T-helper 17 cell (primary cell): ENCODE results near the gene PTCD2. TPM values are rescaled to one million over a fixed set of nuclear protein-coding genes. Genes with fewer than 3 reads are reported as not detected.
"Not testable (repeated sequence)": the region's sequence is repeated elsewhere in the genome, so short reads cannot be mapped to it uniquely, and the experiment has no call there.

Source experiments
- ATAC-seq: fragments of 150-1000 bp; cut with Tn5 transposase; 2 replicates; pipeline ENCODE4 v1.10.0; 2021; ENCODE audit warnings: mild to moderate bottlenecking, moderate library complexity
- DNase-seq, 3 donors: peaks; one replicate each; pipeline versions ENCODE4 v3.0.0 to v3.0.0-alpha.2; 2020 to 2021
- H3K9me3 ChIP-seq: one replicate; pipeline ENCODE4 v1.7.0; 2013; ENCODE audit warnings: low read length, mild to moderate bottlenecking; ENCODE audit not compliant: control insufficient read depth, poor library complexity, severe bottlenecking
- H3K27ac Mint-ChIP-seq: one replicate; pipeline ENCODE4 v1.8.0; 2022; ENCODE audit warnings: mild to moderate bottlenecking, moderate library complexity, mixed read lengths
- H3K27me3 Mint-ChIP-seq: one replicate; pipeline ENCODE4 v1.8.0; 2022; ENCODE audit warnings: mixed read lengths
- H3K36me3 Mint-ChIP-seq: one replicate; pipeline ENCODE4 v1.8.0; 2022; ENCODE audit warnings: low read depth, mixed read lengths
- H3K4me1 Mint-ChIP-seq: one replicate; pipeline ENCODE4 v1.8.0; 2022; ENCODE audit warnings: mild to moderate bottlenecking, mixed read lengths
- H3K4me3 Mint-ChIP-seq: one replicate; pipeline ENCODE4 v1.8.0; 2022; ENCODE audit warnings: mild to moderate bottlenecking, moderate library complexity, mixed read lengths
- total RNA-seq, 4 donors: library from RNA in 2 of 4; stranded (reverse) in 2 of 4; gene quantifications; one replicate each; pipeline ENCODE4 v1.2.3 and lab custom pipeline; 2022 to 2026

PTCD2 gene
- total RNA-seq, 2 donors from 2014 or later: 4.0 to 5.9 TPM

DNA sequence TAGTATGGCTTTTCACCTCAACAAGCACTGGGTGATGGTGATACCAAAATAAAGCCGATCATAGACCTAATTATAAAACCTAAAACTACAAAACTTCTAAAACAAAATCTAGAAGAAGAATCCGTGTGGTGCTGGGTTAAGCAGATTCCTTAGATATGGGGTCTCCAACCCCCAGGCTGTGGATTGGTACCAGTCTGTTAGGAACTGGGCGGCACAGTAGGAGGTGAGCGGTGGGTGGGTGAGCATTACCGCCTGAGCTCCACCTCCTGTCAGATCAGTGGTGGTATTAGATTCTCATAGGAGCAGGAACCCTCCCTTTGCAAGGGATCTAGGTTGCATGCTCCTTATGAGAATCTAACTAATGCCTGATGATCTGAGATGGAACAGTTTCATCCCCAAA, 33.4 kb upstream of the PTCD2 start:
- no peak overlapping the region for H3K27ac Mint-ChIP-seq
- no peaks in the 10 kb centered on the region for H3K27me3 Mint-ChIP-seq
- ATAC-seq (no peak), DNase-seq (no peak)
- no peak overlapping the region for H3K4me3 Mint-ChIP-seq
- peaks cover 5% of the 10 kb centered on the region for H3K36me3 Mint-ChIP-seq
- H3K9me3 ChIP-seq: no peaks in the 10 kb centered on the region
- peaks cover 10% of the 10 kb centered on the region for H3K4me1 Mint-ChIP-seq

GRCh38 chr5:72288924-72289323, 31.2 kb upstream of the PTCD2 start:
- H3K27ac Mint-ChIP-seq: no peak overlapping the region
- peaks cover 8% of the 10 kb centered on the region for H3K4me1 Mint-ChIP-seq
- H3K36me3 Mint-ChIP-seq: peaks cover 2% of the 10 kb centered on the region
- H3K4me3 Mint-ChIP-seq: no peak overlapping the region
- H3K9me3 ChIP-seq: no peaks in the 10 kb centered on the region
- no peaks in the 10 kb centered on the region for H3K27me3 Mint-ChIP-seq
- ATAC-seq (no peak), DNase-seq (no peak)

DNA sequence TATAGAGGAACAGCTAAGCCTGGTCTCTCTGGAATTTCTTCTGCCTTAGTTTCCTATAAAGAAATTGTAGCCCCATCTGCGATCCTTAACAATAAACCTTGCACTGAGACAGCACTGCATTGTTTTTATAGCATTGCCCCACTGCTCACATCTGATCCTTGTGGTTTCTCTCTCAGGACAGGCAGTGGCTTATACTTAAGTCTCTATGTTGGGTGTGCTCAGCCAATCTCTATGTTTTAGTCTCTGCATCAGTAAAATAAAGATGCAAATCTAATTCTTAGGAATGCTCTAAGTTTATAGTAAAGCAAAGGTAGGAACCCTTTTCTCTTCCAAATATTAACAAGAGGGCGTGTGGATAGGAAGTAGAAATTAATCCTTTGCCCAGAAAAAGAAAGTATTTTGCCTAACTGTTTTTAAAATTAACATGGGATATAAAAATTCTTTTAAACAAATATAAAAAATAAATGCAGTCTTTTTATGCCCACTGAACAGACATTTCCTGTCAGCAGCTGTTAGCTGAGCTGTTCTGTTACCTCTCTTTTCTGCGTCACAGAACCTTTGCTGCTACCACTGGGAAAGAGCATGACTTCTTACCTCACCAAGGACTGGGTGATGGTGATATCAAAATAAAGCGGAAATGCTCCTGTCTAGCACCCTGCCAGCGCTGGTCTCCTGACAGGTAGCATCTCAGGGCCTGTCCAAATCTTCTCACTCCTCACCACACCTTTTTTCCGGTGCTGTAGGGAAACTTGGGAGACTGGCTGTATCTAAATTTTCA, 29.6 kb upstream of the PTCD2 start:
- Mint-ChIP-seq H3K4me3 (no peak overlapping the region), H3K27ac (no peak overlapping the region), H3K27me3 (no peaks in the 10 kb centered on the region), H3K4me1 (peaks cover 6% of the 10 kb centered on the region), H3K36me3 (peaks cover 4% of the 10 kb centered on the region)
- DNase-seq: no peak
- H3K9me3 ChIP-seq: no peaks in the 10 kb centered on the region
- no peak for ATAC-seq

DNA sequence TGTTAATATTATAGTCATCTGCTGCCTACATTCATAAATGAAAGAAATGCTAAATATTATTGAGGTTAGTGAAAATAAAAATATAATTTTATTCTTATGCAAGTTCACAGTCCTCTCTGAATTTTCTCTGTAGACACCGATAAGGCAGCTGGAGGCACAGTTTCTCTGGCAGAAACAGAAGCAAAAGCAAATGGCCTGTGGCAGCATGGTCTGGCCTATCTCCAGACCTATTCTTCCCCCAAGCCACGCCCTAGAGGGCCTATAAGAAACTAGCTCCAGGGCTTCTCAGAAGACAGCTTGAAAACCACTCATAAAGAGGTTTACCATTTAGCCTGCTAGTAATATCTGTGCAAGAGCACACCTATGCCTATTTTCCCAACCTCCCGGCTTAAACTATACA, 28.6 kb upstream of the PTCD2 start:
- DNase-seq (no peak), ATAC-seq (no peak)
- no peak overlapping the region for H3K4me3 Mint-ChIP-seq
- H3K27me3 Mint-ChIP-seq: no peaks in the 10 kb centered on the region
- H3K4me1 Mint-ChIP-seq: peaks cover 8% of the 10 kb centered on the region
- no peak overlapping the region for H3K27ac Mint-ChIP-seq
- H3K36me3 Mint-ChIP-seq: peaks cover 7% of the 10 kb centered on the region
- H3K9me3 ChIP-seq: no peaks in the 10 kb centered on the region

DNA sequence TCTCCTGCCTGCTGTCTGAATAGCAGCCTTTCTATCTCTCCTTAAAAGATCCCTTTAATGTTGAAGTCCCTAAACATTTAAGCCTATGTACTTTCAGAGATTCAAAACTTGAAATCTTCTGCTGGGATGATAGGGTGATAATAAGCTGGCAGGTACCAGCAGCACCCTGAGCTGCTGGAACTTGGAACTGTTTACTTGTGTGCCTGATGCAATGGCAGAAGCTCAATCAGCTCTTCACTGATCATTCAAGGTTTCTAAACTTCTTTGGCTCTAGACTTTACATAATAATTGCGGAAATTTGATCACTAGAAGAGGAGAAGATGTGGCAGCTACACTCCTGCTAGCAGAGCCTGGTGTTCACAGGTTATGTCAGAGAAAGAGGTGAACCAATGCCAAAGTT, 27.8 kb upstream of the PTCD2 start:
- H3K36me3 Mint-ChIP-seq: peaks cover 6% of the 10 kb centered on the region
- H3K4me3 Mint-ChIP-seq: no peak overlapping the region
- no peaks in the 10 kb centered on the region for H3K27me3 Mint-ChIP-seq
- H3K27ac Mint-ChIP-seq: no peak overlapping the region
- peaks cover 8% of the 10 kb centered on the region for H3K4me1 Mint-ChIP-seq
- DNase-seq (no peak), ATAC-seq (no peak)
- H3K9me3 ChIP-seq: no peaks in the 10 kb centered on the region

GRCh38 chr5:72293495-72294055, 26.6 kb upstream of the PTCD2 start:
- peaks cover 12% of the 10 kb centered on the region for H3K4me1 Mint-ChIP-seq
- peaks cover 6% of the 10 kb centered on the region for H3K36me3 Mint-ChIP-seq
- no peaks in the 10 kb centered on the region for H3K9me3 ChIP-seq
- ATAC-seq (no peak), DNase-seq (no peak)
- no peaks in the 10 kb centered on the region for H3K27me3 Mint-ChIP-seq
- H3K4me3 Mint-ChIP-seq: no peak overlapping the region
- H3K27ac Mint-ChIP-seq: no peak overlapping the region

DNA sequence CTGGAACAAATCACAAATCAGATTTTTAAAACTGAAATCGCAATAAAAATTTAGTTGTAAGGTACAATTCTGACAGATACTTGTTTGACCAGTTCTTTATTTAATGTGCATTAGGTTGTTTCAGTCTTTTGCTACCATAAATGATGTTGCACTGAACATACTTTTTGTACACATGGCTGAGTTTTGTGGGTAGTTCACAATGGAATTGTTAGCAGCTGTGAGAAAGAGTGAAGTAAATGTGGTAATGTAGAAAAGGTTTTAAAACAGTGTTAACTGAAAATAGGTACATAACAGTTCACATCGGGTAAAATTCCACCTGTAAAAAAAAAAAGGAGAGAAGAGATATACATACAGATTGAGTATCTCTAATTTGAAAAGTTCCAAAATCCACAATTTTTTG, 25.7 kb upstream of the PTCD2 start:
- H3K27ac Mint-ChIP-seq: no peak overlapping the region
- ATAC-seq (no peak), DNase-seq (no peak)
- H3K4me3 Mint-ChIP-seq: no peak overlapping the region
- H3K9me3 ChIP-seq: no peaks in the 10 kb centered on the region
- H3K27me3 Mint-ChIP-seq: no peaks in the 10 kb centered on the region
- peaks cover 15% of the 10 kb centered on the region for H3K4me1 Mint-ChIP-seq
- peaks cover 6% of the 10 kb centered on the region for H3K36me3 Mint-ChIP-seq

DNA sequence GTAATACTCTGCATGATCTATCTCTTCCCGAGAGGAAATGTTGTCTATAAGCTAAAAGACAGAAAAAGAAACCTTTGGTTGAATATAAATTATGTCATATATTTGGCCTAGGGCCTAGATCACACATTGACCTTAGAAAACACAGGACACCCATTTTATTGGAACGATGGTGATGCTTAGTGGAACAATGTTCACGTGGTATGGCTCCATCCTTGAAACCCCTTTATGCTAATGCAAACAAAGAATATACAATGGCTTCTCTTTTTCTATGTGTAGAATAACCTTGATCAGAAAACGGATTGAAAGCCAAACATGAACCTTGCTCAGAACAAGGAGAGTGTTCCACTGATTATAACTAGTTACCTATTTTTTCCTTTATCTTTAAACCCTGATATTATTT, 24.6 kb upstream of the PTCD2 start:
- no peak for DNase-seq
- peaks cover 10% of the 10 kb centered on the region for H3K36me3 Mint-ChIP-seq
- no peak for ATAC-seq
- H3K27ac Mint-ChIP-seq: no peak overlapping the region
- H3K27me3 Mint-ChIP-seq: no peaks in the 10 kb centered on the region
- no peaks in the 10 kb centered on the region for H3K9me3 ChIP-seq
- no peak overlapping the region for H3K4me3 Mint-ChIP-seq
- peaks cover 22% of the 10 kb centered on the region for H3K4me1 Mint-ChIP-seq

- H3K4me1 Mint-ChIP-seq: peaks cover 25% of the 10 kb centered on the region
- no peaks in the 10 kb centered on the region for H3K27me3 Mint-ChIP-seq
- H3K4me3 Mint-ChIP-seq: no peak overlapping the region
- H3K9me3 ChIP-seq: no peaks in the 10 kb centered on the region
- H3K27ac Mint-ChIP-seq: no peak overlapping the region
- H3K36me3 Mint-ChIP-seq: peaks cover 10% of the 10 kb centered on the region
- ATAC-seq (no peak), DNase-seq (no peak)
Measured at GRCh38 chr5:72296256-72296655, 23.9 kb upstream of the PTCD2 start.

DNA sequence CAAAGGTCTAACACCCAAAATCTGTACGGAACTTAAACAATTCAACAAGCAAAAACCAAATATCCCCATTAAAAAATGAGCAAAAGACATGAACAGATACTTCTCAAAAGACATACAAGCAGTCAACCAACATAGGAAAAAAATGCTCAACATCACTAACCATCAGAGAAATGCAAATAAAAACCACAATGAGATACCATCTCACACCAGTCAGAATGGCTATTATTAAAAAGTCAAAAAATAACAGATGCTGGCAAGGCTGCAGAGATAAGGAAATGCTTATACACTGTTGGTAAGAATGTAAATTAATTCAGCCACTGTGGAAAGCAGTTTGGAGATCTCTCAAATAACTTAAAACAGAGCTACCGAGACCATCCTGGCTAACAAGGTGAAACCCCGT, 22.0 kb upstream of the PTCD2 start:
- DNase-seq, H3K27ac Mint-ChIP-seq, H3K4me3 Mint-ChIP-seq, ATAC-seq, H3K27me3 Mint-ChIP-seq, H3K36me3 Mint-ChIP-seq, H3K9me3 ChIP-seq: not testable (repeated sequence)
- peaks cover 25% of the 10 kb centered on the region for H3K4me1 Mint-ChIP-seq

- H3K27ac Mint-ChIP-seq: peak overlapping the region; percentile 24
- peaks cover 25% of the 10 kb centered on the region for H3K4me1 Mint-ChIP-seq
- DNase-seq (no peak), ATAC-seq (no peak)
- no peak overlapping the region for H3K4me3 Mint-ChIP-seq
- H3K36me3 Mint-ChIP-seq: peaks cover 10% of the 10 kb centered on the region
- H3K27me3 Mint-ChIP-seq: no peaks in the 10 kb centered on the region
- no peaks in the 10 kb centered on the region for H3K9me3 ChIP-seq
Measured at GRCh38 chr5:72298711-72299110, 21.5 kb upstream of the PTCD2 start.

DNA sequence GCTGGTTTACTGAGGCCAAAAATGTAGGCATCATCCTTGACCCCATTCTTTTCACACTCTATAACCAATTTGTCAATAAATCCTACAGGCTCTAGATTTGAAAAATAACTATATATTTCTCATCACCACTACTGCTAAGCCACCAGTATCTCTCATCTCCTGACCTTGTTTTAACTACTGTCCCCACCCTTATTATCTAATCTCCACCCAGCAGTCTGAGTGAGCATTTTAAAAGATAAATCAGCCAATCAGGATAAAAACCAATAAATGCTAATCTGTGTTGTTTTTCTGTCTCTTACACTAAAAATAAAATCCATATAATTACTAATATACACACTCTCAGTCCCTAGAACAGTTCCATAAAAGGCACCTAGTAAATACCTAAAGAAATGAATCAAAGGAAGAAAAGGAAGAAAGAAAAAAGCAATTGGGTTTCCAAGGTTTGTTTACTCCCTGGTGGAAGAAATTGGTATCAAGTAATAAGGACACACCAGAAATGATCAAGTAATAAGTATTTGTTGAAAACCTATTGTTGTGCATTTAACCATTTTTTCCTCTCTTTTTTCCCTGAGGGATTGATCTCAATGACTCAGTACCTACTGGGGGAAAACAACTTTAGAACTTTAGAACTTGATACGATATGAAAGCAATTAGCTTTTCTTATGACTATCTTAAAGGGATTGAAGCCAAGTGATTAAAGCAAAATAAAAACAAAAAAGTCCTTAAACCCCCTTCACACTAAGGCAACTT, 19.4 kb upstream of the PTCD2 start:
- Mint-ChIP-seq H3K27ac (no peak overlapping the region), H3K4me1 (peaks cover 29% of the 10 kb centered on the region), H3K36me3 (peaks cover 7% of the 10 kb centered on the region), H3K27me3 (no peaks in the 10 kb centered on the region), H3K4me3 (peak overlapping the region; percentile 47)
- H3K9me3 ChIP-seq: no peaks in the 10 kb centered on the region
- ATAC-seq (no peak), DNase-seq (no peak)

GRCh38 chr5:72301557-72301956, 18.6 kb upstream of the PTCD2 start:
- Mint-ChIP-seq H3K4me3 (no peak overlapping the region), H3K36me3 (peaks cover 4% of the 10 kb centered on the region), H3K27ac (no peak overlapping the region), H3K4me1 (peaks cover 27% of the 10 kb centered on the region), H3K27me3 (no peaks in the 10 kb centered on the region)
- ATAC-seq: no peak
- no peak for DNase-seq
- H3K9me3 ChIP-seq: no peaks in the 10 kb centered on the region
